NCI-H748 treated with DMSO at 0.1 percent for 48 hours (cell line): ENCODE measurements around the gene SGTA.

Experiments
- DNase-seq: peaks from one replicate; lab custom pipeline; 2025; lab: John Stamatoyannopoulos, UW

Gene SGTA

GRCh38 chr19:2771786-2772674 lies 11.0 kb downstream of the SGTA start:
- no peak for DNase-seq

GRCh38 chr19:2770055-2771013 lies 12.7 kb downstream of the SGTA start:
- DNase-seq, result no peak

GRCh38 chr19:2769218-2769617 lies 13.9 kb downstream of the SGTA start:
- no peak for DNase-seq

DNA sequence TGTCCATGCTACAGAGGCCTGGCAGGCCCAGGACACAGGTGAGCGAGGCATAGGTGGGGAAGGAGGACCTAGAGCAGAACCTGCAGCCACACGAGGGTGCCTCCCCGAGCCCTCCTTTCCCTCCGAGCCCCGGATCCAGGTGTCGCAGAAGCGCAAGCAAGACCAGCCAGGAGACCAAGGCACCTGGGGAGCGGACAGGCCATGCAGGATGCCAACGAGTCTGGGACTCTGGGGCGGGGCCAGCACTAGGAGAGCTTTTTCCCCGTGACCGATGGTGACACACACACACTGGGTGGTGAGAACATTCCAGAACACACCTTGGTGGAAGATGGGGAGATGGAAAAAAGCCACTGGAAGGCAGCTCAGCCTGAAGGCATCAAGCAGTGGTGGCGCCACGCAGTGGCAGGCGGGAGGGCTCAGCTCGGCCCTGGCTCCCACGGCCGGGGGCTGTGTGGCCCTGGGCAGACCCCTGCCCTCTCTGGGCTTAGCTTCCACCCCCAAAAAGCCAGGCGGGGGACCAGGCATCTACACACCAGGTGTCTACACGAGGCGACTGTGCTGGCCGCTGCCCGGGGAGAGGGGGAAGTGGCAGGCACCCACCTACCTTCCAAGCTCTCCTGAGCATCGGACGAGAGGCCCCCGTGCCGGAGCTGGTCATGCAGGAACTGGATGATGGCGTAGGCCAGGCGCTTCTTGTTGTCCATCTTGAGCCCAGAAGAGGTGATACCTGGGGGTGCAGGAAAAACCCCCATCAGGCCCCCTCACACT lies 14.5 kb downstream of the SGTA start:
- DNase-seq, result no peak

DNA sequence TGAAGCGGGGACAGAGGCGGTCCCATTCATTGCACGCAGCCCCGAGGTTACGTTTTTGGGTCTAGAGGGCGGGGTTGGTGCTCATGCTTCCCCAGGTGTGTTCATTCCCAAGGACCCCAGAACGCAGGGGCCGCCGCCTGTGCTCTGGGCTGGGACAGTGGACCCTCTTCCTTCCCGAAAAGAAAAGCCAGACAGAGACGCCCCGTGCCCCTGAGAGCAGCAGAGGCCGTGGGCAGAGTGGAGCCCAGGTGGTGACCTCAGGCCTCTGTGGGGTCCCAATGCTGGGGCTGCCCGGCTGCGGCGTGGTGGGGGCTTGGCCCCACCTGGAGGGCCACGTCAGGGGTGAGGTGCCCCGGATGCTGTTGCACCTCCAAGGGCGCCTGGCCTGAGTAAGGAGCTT lies 15.4 kb downstream of the SGTA start:
- DNase-seq, result no peak

DNA sequence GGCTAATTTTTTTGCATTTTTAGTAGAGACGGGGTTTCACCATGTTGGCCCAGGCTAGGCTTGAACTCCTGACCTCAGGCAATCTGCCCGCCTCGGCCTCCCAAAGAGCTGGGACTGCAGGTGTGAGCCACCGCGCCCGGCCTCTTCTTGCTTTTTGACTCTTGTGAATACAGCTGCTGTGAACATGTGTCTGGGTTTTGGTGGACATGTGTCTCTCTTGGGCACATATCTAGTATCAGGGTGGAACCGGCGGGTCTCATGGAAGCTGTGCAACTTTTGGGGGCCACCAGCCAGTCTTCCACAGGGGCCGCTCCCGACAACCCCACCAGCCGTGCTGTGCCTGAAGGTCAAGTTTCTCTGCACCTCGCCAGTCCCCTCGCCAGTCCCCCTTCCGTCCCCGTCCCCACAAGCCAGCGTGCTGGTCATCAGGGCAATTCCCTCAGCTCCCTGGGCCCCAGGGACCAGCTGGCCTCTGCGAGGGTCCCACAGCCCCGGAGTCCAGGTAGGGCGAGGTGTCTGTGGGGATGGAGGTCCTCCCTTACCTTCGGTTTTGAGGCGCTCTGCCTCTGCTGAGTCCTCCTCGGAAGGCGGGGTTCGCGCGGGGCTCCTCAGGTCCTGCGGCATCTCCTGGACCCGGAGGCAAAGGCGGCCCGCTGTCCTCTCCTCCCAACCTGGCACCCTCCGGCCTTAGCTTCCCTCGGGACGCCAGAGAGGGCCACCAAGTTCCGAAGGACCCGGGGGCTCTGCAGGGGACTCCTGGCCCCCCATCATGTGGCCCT lies 16.3 kb downstream of the SGTA start:
- no peak for DNase-seq

DNA sequence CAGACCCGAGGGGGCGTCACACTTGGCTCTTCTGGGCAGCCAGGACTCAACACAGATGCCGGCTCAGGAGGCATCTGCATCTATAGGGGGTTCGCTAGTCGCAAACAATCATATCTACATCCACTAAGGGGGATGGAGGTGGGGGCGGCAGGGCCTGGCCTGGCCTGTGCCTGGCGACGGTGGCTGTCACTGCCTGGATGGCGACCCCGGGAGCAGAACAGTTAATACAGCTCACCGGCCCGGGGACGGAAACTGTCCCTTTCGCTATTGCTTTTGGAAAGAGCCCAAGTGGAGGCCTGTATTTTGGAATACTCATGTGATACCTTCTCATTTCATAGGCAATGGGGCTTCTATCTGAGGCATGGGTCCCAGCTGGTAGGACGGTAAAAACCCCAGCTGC lies 17.7 kb downstream of the SGTA start:
- DNase-seq, result no peak

GRCh38 chr19:2764945-2765344 lies 18.1 kb downstream of the SGTA start:
- DNase-seq, result no peak

DNA sequence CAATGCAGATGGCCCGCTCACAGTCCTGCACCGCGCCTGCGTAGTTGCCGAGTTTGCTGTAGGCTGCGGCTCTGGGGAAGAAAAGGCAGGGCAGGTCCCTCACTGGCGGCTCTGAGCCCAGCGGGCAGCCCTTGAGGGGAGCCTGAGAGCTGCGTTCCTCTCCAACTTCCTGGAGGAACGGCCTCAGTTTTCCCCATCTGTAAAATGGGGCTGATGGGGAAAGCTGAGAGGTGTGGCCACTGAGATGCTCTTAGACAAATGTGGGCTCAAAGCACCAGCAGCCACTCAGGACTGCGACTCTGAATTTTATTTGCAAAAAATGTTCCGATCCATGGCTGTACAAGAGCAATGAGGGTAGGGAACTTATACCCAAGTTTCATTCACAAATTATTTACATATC lies 19.4 kb downstream of the SGTA start:
- no peak for DNase-seq

GRCh38 chr19:2762783-2763496 lies 20.1 kb downstream of the SGTA start:
- DNase-seq, result no peak

GRCh38 chr19:2761876-2762782 lies 20.9 kb downstream of the SGTA start:
- no peak for DNase-seq

- no peak for DNase-seq
Observed at GRCh38 chr19:2761309-2761677, 21.8 kb downstream of the SGTA start.

- no peak for DNase-seq
Observed at GRCh38 chr19:2759965-2760364, 23.1 kb downstream of the SGTA start.

GRCh38 chr19:2759362-2759761 lies 23.7 kb downstream of the SGTA start:
- no peak for DNase-seq

- no peak for DNase-seq
Observed at GRCh38 chr19:2758601-2759313, 24.3 kb downstream of the SGTA start.

DNA sequence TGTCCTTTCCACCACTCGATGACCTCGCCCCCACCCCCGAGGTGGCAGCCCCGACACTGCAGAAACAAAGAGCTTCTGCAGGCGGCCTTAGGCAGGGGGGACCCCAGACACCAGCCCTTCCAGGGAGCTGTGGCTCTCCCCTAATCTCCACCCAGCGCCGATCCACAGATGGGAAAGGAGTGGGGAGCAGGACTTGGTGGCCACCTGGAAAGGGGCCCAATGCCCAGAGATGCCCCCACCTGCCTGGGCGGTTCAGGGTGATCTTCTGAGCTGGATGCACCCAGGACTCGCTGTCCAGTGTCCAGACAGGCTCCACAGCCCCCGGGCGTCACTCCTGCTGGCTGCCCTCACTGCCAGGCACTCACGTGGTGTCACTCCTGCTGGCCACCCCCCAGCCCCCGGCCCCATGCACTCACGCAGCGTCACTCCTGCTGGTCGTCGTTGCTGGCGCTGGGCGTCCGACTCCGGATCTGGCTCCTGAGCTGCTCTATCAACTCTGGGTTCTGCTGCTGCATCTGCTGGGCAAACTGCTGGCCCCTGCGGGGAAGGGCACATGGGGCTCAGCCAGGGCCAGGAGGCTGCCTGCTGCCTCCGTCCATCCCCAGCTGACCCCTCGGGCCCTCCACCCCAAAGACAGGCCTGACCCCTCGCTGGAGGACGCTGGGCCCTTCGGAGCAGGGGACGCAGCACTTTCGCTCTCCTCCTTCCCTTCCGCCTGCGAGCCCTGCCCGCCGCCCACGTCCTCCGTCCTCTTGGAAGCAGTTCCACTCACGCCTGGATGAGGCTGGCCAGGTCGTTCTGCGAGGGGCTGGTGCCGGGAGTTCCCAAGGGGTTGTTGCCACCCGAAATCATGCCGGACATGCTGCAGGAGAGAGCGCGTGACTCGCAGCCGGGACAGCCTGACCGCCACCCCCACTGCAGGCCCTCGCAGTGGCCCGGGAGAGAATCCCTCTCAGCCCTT lies 25.9 kb downstream of the SGTA start:
- no peak for DNase-seq

DNA sequence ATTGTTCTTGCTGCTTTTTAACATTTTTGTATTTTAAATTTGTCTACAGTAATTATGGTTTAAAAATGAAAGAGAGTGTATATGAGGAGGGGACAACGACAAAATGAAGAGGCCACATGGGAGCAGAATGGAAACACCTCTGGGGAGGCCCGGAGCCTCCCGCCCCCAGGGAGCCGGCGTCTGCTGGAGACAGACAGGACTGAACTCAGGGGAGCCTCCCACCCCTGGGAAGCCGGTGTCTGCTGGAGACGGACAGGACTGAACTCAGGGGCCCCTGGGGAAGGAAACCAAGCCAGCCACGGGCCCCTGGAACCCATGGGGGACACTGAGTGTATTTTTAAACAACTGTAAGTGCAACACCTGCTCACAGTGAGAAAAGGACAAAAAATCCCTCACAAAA lies 26.6 kb downstream of the SGTA start:
- no peak for DNase-seq

DNA sequence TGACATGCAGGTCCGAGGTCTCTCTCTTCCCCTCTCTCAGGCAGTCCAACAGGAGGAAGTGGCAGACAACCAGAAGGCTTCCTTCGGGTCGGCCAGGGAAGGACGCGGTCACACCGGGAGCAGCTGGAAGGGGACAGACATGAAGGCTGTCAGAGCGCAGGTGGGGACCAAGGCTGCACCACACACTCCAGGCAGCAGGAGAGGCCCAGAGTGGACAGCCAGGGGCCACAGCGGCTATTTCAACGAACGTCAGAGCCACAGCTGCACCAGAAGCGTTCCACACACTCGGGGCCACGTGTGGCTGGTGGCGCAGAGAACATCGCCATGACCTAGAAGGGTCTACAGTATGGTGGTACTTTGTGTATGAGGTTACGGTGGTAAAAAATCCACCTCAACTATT lies 27.3 kb downstream of the SGTA start:
- no peak for DNase-seq
